Thyroid gland (tissue), 4 donors: ENCODE results near the gene AADACL3. TPM values are rescaled to one million over a fixed set of nuclear protein-coding genes. Genes with fewer than 3 reads are reported as not detected.
"Not testable (repeated sequence)": the region's sequence is repeated elsewhere in the genome, so short reads cannot be mapped to it uniquely, and the experiment has no call there.

Source experiments
- DNase-seq, 2 donors: peaks; one replicate each; pipeline ENCODE4 v3.0.0-alpha.2; 2019
- H3K27ac ChIP-seq, 3 donors: fragments of 200-600 bp; sonication (generic); 1 replicate in 2 of 3; 2 replicates in 1 of 3; pipeline ENCODE4 v1.5.1; 2016 to 2019; ENCODE audit warnings: mild to moderate bottlenecking in 1 of 3, moderate library complexity in 1 of 3
- H3K27me3 ChIP-seq: fragments of 200-600 bp; sonication (generic); one replicate; pipeline ENCODE4 v1.5.1; 2019
- H3K36me3 ChIP-seq, 2 donors: fragments of 200-600 bp; sonication (generic); one replicate each; pipeline ENCODE4 v1.5.1; 2016 to 2019
- H3K4me1 ChIP-seq, 2 donors: fragments of 200-600 bp; sonication (generic); one replicate each; pipeline ENCODE4 v1.5.1; 2017 to 2019
- H3K4me3 ChIP-seq, 3 donors: fragments of 200-600 bp; sonication (generic); replicated peaks in 1 of 3; 1 replicate in 2 of 3; 2 replicates in 1 of 3; pipeline ENCODE4 v1.5.1; 2016; ENCODE audit warnings: mild to moderate bottlenecking in 1 of 3
- H3K9me3 ChIP-seq: fragments of 200-600 bp; sonication (generic); one replicate; pipeline ENCODE4 v1.5.1; 2017
- CTCF ChIP-seq, 6 experiments: fragments of 200-600 bp in 3 of 6; fragments of 450-650 bp in 3 of 6; sonication (generic) in 3 of 6; IDR thresholded peaks; one replicate each; pipeline ENCODE4 v1.5.1; 2016 to 2019; ENCODE audit warnings: antibody characterized with exemption in 6 of 6, mild to moderate bottlenecking in 2 of 6, inconsistent platforms in 1 of 6, moderate library complexity in 1 of 6
- POLR2A ChIP-seq, 2 donors: fragments of 450-650 bp; IDR thresholded peaks; one replicate each; pipeline ENCODE4 v1.6.1; 2017; ENCODE audit warnings: antibody characterized with exemption in 2 of 2, mild to moderate bottlenecking in 2 of 2, moderate library complexity in 1 of 2
- WGBS, 2 donors: methylation state at CpG; one replicate each; pipeline ENCODE4 v1.1.5; 2017; 5-methylcytosine and 5-hydroxymethylcytosine counted together
- intact Hi-C: fragments of 100-400 bp; cut with DNase I; formaldehyde crosslinking; loops from one replicate; pipeline ENCODE4 v1.15.1; 2023
- total RNA-seq, 4 donors: library from RNA; depleted of rRNA; stranded (reverse); fragments of >200 nt; gene quantifications; one replicate each; pipeline ENCODE4 v1.2.3, GENCODE V29; 2016

The AADACL3 gene
- total RNA-seq: not detected

- Histone ChIP-seq H3K9me3 (no peaks in the 10 kb centered on the region), H3K27ac (no peak within 1 kb of the TSS), H3K4me3 (no peak within 1 kb of the TSS), H3K4me1 (no peaks in the 10 kb centered on the region), H3K27me3 (no peaks in the 10 kb centered on the region), H3K36me3 (no peaks in the 10 kb centered on the region)
- TF ChIP-seq POLR2A (IDR thresholded peaks at IDR 0.05): no peak
- TF ChIP-seq CTCF (IDR thresholded peaks at IDR 0.05): no peak
- intact Hi-C loops: no loop called here
- 88 to 95% methylated on average over 8 of the region's 8 CpGs for WGBS, 2 donors
- DNase-seq: no peak
Measured at GRCh38 chr1:12715896-12716437, at the start of gene AADACL3. Gene AADACL3, plus strand, starts transcription at chr1:12716110. Its CDS starts 67 bp downstream, at chr1:12716177.

DNA sequence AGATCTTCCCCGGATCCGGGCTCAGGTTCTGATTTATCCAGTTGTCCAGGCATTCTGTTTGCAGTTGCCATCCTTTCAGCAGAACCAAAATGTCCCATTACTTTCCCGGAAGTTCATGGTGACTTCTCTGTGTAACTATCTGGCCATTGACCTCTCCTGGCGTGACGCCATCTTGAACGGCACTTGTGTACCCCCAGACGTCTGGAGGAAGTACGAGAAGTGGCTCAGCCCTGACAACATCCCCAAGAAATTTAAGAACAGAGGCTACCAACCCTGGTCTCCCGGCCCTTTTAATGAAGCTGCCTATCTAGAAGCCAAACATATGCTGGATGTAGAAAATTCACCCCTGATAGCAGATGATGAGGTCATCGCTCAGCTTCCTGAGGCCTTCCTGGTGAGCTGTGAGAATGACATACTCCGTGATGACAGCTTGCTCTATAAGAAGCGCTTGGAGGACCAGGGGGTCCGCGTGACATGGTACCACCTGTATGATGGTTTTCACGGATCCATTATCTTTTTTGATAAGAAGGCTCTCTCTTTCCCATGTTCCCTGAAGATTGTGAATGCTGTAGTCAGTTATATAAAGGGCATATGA is 49.7 kb upstream of the AADACL3 start:
- H3K27me3 ChIP-seq: no peaks in the 10 kb centered on the region
- H3K4me1 ChIP-seq: no peaks in the 10 kb centered on the region
- no peaks in the 10 kb centered on the region for H3K9me3 ChIP-seq
- H3K36me3 ChIP-seq: no peaks in the 10 kb centered on the region
- intact Hi-C loops: loop anchor here (10.0 kb wide), 1 partner anchor 541 kb away; no protein-coding TSS in a partner anchor
- H3K4me3 ChIP-seq: no peak overlapping the region
- 88 to 89% methylated on average over 15 of the region's 15 CpGs for WGBS, 2 donors
- H3K27ac ChIP-seq: no peak overlapping the region
- no peak for DNase-seq
- TF ChIP-seq POLR2A (IDR thresholded peaks at IDR 0.05) (no peak), CTCF (IDR thresholded peaks at IDR 0.05) (no peak)

GRCh38 chr1:12669529-12670068 is 46.3 kb upstream of the AADACL3 start:
- no peak for DNase-seq
- intact Hi-C loops: loop anchor here (10.0 kb wide), 1 partner anchor 545 kb away; no protein-coding TSS in a partner anchor

DNA sequence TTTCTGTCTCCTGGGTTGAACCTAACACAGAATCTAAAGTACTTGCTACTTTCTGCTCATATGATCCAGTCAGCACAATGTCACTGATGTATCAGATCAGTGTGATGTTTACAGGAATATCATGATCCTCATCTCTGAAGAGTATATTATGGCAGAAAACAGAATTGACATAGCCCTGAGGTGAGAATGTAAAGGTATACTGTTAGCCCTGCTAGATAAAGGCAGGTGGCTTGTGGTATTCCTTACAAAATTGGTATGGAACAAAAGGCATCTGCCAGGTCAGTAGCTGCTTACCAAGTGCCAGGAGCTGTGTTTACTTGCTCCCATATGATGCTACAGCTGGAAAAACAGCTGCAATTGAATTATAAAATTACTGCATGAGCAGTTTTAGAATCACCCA is 41.6 kb upstream of the AADACL3 start:
- no peak overlapping the region for H3K4me3 ChIP-seq
- no peak for TF ChIP-seq CTCF (IDR thresholded peaks at IDR 0.05)
- intact Hi-C loops: no loop called here
- H3K9me3 ChIP-seq: no peaks in the 10 kb centered on the region
- no peak overlapping the region for H3K27ac ChIP-seq
- no peaks in the 10 kb centered on the region for H3K4me1 ChIP-seq
- H3K27me3 ChIP-seq: no peaks in the 10 kb centered on the region
- H3K36me3 ChIP-seq: no peaks in the 10 kb centered on the region
- DNase-seq: no peak

More at GRCh38 chr1:12669529-12670068, 46.3 kb upstream of the AADACL3 start:
- WGBS, 2 donors: 84% methylated on average over 3 of the region's 3 CpGs
- no peaks in the 10 kb centered on the region for H3K27me3 ChIP-seq
- H3K9me3 ChIP-seq: no peaks in the 10 kb centered on the region
- H3K4me1 ChIP-seq: no peaks in the 10 kb centered on the region
- H3K27ac ChIP-seq: no peak overlapping the region
- H3K36me3 ChIP-seq: no peaks in the 10 kb centered on the region
- TF ChIP-seq CTCF (IDR thresholded peaks at IDR 0.05): no peak
- TF ChIP-seq POLR2A (IDR thresholded peaks at IDR 0.05): no peak
- H3K4me3 ChIP-seq: no peak overlapping the region

- H3K36me3 ChIP-seq, DNase-seq, H3K27ac ChIP-seq, H3K4me3 ChIP-seq, H3K27me3 ChIP-seq, H3K4me1 ChIP-seq, H3K9me3 ChIP-seq, intact Hi-C loops: not testable (repeated sequence)
- WGBS, 2 donors: 89 to 90% methylated on average over 4 of the region's 4 CpGs
Measured at GRCh38 chr1:12676122-12676521, 39.8 kb upstream of the AADACL3 start.
